ENCODE measurements around the gene APOBEC2.

The APOBEC2 gene

GRCh38 chr6:41063884-41064285 lies 10.9 kb downstream of the APOBEC2 start:
- DNase-seq: no peak

- no peak for DNase-seq
These were observed 11.8 kb downstream of the APOBEC2 start for GRCh38 chr6:41064841-41065240.

- DNase-seq: no peak
These were observed 12.6 kb downstream of the APOBEC2 start for GRCh38 chr6:41065550-41066026.

- DNase-seq: peak; percentile 55
These were observed 13.9 kb downstream of the APOBEC2 start for GRCh38 chr6:41066867-41067304.

- peak; percentile 88 for DNase-seq
These were observed 18.5 kb downstream of the APOBEC2 start for GRCh38 chr6:41071501-41071922.

- peak; percentile 100 for DNase-seq
These were observed 19.2 kb downstream of the APOBEC2 start, which contains the start of gene OARD1 for GRCh38 chr6:41071923-41072835. Gene OARD1 (minus strand): TSS chr6:41072356. CDS start chr6:41071634, 722 bp downstream.

GRCh38 chr6:41072836-41073202 lies 19.8 kb downstream of the APOBEC2 start, which contains the start of gene NFYA:
Gene NFYA (plus strand): TSS chr6:41072974. CDS start chr6:41079090, 6,116 bp downstream.
- no peak for DNase-seq

- DNase-seq: peak; percentile 89
These were observed 20.4 kb downstream of the APOBEC2 start for GRCh38 chr6:41073203-41073967.

- no peak for DNase-seq
These were observed 21.1 kb downstream of the APOBEC2 start for GRCh38 chr6:41073968-41074691.

- no peak for DNase-seq
These were observed 21.9 kb downstream of the APOBEC2 start for GRCh38 chr6:41074692-41075436.

GRCh38 chr6:41075651-41076626 lies 22.9 kb downstream of the APOBEC2 start:
- DNase-seq: no peak

GRCh38 chr6:41077536-41077935 lies 24.5 kb downstream of the APOBEC2 start:
- DNase-seq: no peak

GRCh38 chr6:41078101-41078500 lies 25.1 kb downstream of the APOBEC2 start:
- no peak for DNase-seq

GRCh38 chr6:41079080-41079479 lies 26.1 kb downstream of the APOBEC2 start:
- no peak for DNase-seq

GRCh38 chr6:41080621-41081020 lies 27.6 kb downstream of the APOBEC2 start:
- peak; percentile 42 for DNase-seq

- DNase-seq: no peak
These were observed 30.1 kb downstream of the APOBEC2 start for GRCh38 chr6:41083072-41083471.

- no peak for DNase-seq
These were observed 32.2 kb downstream of the APOBEC2 start for GRCh38 chr6:41085182-41085581.

GRCh38 chr6:41088451-41088850 lies 35.4 kb downstream of the APOBEC2 start:
- DNase-seq: no peak

GRCh38 chr6:41090841-41091761 lies 38.1 kb downstream of the APOBEC2 start:
- no peak for DNase-seq

Measured in activated CD4-positive, alpha-beta T cell treated with anti-CD3 and anti-CD28 coated beads, Interleukin-2, amount 50 U/mL, for 16 hours (primary cell).